GM10266 (cell line): ENCODE results near the gene DCP1B.
A peak's percentile ranks its signal among the peaks of the same experiment; 100 is the strongest.

ENCODE experiments used
- DNase-seq: peaks from one replicate; pipeline ENCODE4 v3.0.0; 2012; ENCODE audit errors: extremely low spot score
- CTCF ChIP-seq: IDR thresholded peaks from 2 replicates; pipeline ENCODE4 v1.5.1; 2012; ENCODE audit warnings: mild to moderate bottlenecking, low read depth; ENCODE audit not compliant: control insufficient read depth, insufficient read depth; ENCODE audit errors: missing control alignments

DCP1B gene

DNA sequence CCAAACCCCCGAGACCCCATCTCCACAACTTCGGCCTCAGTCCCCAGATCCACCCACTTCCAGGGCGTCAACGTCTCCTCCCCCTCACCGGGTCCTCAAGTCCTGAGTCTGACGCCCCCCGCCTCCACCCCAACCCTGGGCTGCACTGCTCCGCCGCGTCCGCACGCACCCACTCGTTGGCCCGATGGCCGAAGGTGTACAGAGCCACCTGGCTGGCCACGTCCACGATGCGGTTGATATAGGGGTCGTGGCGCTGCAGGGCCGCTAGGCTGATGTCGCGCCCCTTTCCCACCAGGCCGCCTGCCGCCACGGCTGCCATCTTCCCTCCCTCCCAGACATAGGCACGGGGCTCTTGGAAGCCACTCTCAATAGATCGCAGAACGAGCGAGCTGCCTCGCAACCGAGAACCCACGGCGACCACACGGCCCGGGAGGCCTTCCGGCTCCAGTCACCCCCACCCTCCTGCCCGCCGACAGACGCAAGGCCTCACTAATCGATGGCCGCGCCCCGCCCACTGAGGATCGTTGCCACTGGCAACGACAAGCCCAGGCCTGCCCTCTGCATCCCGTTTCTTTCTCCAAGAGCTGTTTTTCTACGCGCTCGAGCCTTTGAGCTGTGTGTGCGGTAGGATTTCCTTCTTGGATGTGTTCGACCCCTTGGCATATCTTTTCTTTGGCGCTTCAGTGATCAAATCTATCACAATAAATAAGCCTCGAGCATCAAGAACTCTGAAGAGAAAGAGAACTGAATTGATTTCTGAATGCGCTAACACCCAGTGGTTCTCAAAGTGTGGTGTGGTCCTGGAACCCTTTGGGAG is at the start of gene DCP1B:
Gene DCP1B (minus strand): TSS at position 345 of the 817 bp plus-strand sequence. CDS start 26 bp downstream, at position 319.
- TF ChIP-seq CTCF, result no peak
- peak; percentile 86 for DNase-seq

GRCh38 chr12:2053691-2054090 is 49.4 kb upstream of the DCP1B start:
- TF ChIP-seq CTCF, result no peak
- DNase-seq, result no peak

GRCh38 chr12:2052826-2053678 is 48.8 kb upstream of the DCP1B start, which contains the start of gene CACNA1C:
Gene CACNA1C, plus strand, starts transcription at chr12:2052987. Its CDS starts 576 bp downstream, at chr12:2053563.
- TF ChIP-seq CTCF, result no peak
- DNase-seq, result peak; percentile 64

DNA sequence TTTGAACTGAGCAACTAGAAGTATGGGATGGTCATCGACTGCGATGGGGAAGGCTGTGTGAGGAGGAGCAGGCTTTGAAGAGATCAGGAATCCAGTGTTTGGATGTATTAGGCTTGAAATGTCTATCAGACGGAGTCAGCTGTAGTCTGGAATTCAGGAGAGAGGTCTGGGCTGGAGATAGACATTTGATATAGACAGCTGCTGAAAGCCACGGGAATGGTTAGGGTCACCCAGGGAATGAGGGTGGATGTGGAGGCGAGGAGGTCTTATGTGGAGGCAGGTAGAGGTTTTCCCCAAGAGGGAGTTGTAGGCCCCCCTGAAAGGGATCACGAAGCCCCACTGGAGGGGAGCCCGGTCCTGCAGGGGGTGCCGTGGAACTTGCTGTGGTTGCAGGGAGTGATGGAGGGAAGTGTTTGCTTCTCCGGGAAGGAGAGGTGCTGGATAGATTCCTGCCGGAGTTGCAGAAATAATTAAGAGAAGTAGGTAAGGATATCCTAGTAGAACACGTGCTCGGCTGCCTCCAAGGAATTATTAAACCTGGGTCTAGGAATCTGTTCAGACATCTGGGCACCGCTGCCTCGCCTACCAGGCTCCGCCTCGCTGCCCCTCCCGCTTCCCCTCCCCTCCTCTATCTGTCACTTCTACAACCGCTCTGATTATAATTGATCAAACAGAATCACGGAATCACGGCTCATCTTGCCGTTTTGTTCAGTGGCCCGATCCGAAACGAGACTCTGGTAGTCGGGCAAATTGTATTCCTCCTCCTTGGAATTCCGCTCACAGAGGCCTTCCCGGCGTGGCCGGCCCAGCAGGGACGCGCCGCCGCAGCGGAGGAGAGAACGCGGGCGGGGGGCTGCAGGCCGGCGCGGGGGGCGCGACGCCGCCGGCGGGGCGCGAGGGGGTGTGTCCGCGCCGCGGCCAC is 47.7 kb upstream of the DCP1B start:
- no peak for DNase-seq
- no peak for TF ChIP-seq CTCF

- no peak for DNase-seq
- no peak for TF ChIP-seq CTCF
These were observed 45.6 kb upstream of the DCP1B start for GRCh38 chr12:2049604-2050540.

GRCh38 chr12:2047752-2048151 is 43.5 kb upstream of the DCP1B start:
- DNase-seq, result no peak
- TF ChIP-seq CTCF, result no peak
